ENCODE measurements around the gene SMIM20.

DNA sequence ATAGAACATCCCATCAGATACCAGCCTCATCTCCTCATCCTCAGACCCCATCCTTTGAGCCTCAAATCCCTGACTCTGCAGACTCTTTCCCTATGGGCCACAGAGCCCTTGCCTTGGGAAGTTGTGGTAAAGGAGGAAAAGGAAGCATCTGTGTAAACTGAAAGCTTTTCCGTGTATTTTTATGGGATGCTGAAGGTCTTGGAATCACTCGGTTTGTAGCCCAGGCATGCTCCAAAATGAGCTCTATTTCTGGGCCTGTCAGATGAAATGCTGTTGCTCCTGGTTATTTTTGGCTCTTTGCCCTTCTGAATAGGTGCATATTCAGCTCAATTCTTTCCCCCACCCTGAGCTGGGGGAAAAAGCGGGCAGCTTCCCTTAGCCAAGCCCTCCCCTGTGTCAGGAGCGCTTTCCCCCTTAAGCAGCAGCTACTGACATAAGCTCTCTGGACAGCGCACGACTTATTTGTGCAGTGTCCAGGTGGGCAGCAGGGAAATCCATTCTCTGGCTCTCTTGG is 46.2 kb upstream of the SMIM20 start:
- TF ChIP-seq, protein P1, sequence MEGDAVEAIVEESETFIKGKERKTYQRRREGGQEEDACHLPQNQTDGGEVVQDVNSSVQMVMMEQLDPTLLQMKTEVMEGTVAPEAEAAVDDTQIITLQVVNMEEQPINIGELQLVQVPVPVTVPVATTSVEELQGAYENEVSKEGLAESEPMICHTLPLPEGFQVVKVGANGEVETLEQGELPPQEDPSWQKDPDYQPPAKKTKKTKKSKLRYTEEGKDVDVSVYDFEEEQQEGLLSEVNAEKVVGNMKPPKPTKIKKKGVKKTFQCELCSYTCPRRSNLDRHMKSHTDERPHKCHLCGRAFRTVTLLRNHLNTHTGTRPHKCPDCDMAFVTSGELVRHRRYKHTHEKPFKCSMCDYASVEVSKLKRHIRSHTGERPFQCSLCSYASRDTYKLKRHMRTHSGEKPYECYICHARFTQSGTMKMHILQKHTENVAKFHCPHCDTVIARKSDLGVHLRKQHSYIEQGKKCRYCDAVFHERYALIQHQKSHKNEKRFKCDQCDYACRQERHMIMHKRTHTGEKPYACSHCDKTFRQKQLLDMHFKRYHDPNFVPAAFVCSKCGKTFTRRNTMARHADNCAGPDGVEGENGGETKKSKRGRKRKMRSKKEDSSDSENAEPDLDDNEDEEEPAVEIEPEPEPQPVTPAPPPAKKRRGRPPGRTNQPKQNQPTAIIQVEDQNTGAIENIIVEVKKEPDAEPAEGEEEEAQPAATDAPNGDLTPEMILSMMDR (conservative IDR thresholded peaks at IDR 0.05; ENCODE audit: low read length), result no peak
- no peak for TF ChIP-seq EZH2phosphoT487 (IDR thresholded peaks at IDR 0.05; ENCODE audit: borderline replicate concordance, low read depth, low read length)
